GM12873 (cell line): ENCODE measurements around the gene FMNL3.

ENCODE experiments used
- TF ChIP-seq, protein P1 (sequence below): IDR thresholded peaks from 2 replicates; pipeline ENCODE4 v1.5.1; 2012; ENCODE audit warnings: low read depth, mild to moderate bottlenecking, moderate library complexity, low read length, control low read depth; ENCODE audit not compliant: insufficient read depth; ENCODE audit errors: missing control alignments

FMNL3 gene

GRCh38 chr12:49689785-49690184 is 17.4 kb downstream of the FMNL3 start:
- TF ChIP-seq, protein P1, sequence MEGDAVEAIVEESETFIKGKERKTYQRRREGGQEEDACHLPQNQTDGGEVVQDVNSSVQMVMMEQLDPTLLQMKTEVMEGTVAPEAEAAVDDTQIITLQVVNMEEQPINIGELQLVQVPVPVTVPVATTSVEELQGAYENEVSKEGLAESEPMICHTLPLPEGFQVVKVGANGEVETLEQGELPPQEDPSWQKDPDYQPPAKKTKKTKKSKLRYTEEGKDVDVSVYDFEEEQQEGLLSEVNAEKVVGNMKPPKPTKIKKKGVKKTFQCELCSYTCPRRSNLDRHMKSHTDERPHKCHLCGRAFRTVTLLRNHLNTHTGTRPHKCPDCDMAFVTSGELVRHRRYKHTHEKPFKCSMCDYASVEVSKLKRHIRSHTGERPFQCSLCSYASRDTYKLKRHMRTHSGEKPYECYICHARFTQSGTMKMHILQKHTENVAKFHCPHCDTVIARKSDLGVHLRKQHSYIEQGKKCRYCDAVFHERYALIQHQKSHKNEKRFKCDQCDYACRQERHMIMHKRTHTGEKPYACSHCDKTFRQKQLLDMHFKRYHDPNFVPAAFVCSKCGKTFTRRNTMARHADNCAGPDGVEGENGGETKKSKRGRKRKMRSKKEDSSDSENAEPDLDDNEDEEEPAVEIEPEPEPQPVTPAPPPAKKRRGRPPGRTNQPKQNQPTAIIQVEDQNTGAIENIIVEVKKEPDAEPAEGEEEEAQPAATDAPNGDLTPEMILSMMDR, result no peak

DNA sequence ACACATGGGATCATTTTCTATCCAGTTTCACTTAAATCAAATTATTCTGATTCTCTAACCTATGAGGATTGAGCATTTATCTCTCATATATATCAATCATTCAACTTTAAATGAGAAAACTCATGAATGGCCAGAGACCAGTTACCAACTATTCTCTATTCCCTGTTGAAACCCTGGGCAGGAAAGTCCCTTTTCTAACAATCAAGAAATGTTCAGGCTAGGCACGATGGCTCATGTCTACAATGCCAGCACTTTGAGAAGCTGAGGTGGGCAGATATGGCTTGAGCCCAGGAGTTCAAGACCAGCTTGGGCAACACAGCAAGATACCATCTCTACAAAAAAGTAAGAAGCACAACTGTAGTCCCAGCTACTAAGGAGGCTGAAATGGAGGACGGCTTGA is 18.0 kb downstream of the FMNL3 start:
- TF ChIP-seq, protein P1, result no peak

GRCh38 chr12:49687941-49688340 is 19.3 kb downstream of the FMNL3 start:
- TF ChIP-seq, protein P1, result no peak

DNA sequence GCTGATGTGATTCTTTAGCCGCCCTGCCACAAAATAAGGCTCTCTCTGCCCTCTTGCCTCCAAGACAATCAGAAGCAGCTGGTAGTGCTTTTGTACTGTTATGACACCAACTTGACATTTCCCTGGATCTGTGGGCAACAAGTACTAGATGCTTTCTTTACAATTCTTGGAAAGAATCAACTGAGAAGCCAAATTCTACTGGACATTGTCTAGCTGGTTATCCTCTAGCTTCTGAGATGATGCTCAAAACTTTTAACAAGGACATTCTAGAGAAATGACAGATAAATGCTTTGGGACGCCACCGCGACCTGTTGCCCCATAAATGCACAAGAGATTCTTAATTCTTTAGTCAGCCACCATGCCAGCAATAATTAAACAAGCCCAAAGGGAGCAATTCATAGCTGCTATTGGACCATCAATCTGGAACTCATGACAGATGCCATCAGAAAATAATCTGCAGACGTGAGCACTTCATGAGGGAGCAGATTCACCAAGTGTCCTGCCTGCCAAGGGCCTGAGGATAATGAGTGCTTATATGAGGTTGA is 22.8 kb downstream of the FMNL3 start:
- TF ChIP-seq, protein P1, result no peak

GRCh38 chr12:49683599-49684309 is 23.5 kb downstream of the FMNL3 start:
- TF ChIP-seq, protein P1, result no peak

- TF ChIP-seq, protein P1, result no peak
Observed at GRCh38 chr12:49680075-49680474, 27.1 kb downstream of the FMNL3 start.

DNA sequence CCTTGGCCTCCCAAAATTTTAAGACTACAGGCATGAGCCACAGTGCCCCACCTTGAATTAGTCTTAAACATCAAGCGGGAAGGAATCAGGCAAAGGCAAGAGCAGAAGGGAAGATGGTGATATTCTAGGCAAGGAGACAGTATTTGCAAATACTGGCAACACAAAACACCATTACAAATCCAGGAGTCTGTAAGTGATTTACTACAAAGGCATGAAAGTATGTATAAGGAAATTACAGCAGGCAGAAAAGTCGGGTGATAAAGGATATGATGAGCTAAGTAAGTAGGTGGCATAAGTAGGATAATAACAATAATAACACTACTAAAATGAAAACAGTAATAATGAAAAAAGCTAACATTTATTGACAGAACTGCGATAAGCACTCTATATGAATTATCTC is 28.5 kb downstream of the FMNL3 start:
- TF ChIP-seq, protein P1, result no peak
